Loucy (cell line): ENCODE results near the gene IL23R.

Experiments
- CTCF ChIP-seq: fragments of 200-600 bp; sonication (generic); conservative IDR thresholded peaks from 2 replicates; pipeline ENCODE4 v1.5.1; 2014; ENCODE audit warnings: mild to moderate bottlenecking, antibody characterized with exemption, low read length
- EZH2phosphoT487 ChIP-seq: fragments of 200-600 bp; IDR thresholded peaks from 2 replicates; pipeline ENCODE4 v1.6.1; 2018; ENCODE audit warnings: antibody characterized with exemption, mild to moderate bottlenecking, moderate library complexity, borderline replicate concordance

GRCh38 chr1:67211589-67212563 is 45.6 kb downstream of the IL23R start:
- TF ChIP-seq CTCF = peak; percentile 83
- TF ChIP-seq EZH2phosphoT487 = no peak
